ENCODE measurements around the gene TGFB1. TPM values are rescaled to one million over a fixed set of nuclear protein-coding genes. Genes with fewer than 3 reads are reported as not detected.
A peak's percentile ranks its signal among the peaks of the same experiment; 100 is the strongest.

The TGFB1 gene
- total RNA-seq, 1 experiment from 2014 or later: 30.1 TPM

- peaks cover 15 to 35% of the 10 kb centered on the region in 2 experiments for H3K4me1 Mint-ChIP-seq
- H2BK15ac ChIP-seq (ENCODE audit: low read depth, low read length): no peak overlapping the region
- H3K4me3 Mint-ChIP-seq: peak overlapping the region in 1 of 2 experiments; percentile 66; a peak in 3 of 5 replicates
- no peak overlapping the region for H2BK20ac ChIP-seq (ENCODE audit: low read depth, low read length, poor library complexity, severe bottlenecking)
- H3K79me1 ChIP-seq (ENCODE audit: insufficient read depth, low read depth, low read length, poor library complexity, severe bottlenecking): no peaks in the 10 kb centered on the region
- 100% methylated on average over 2 of the region's 47 CpGs for WGBS (ENCODE audit: extremely low coverage, insufficient read length, low lambda C conversion rate)
- TF ChIP-seq, protein P1, sequence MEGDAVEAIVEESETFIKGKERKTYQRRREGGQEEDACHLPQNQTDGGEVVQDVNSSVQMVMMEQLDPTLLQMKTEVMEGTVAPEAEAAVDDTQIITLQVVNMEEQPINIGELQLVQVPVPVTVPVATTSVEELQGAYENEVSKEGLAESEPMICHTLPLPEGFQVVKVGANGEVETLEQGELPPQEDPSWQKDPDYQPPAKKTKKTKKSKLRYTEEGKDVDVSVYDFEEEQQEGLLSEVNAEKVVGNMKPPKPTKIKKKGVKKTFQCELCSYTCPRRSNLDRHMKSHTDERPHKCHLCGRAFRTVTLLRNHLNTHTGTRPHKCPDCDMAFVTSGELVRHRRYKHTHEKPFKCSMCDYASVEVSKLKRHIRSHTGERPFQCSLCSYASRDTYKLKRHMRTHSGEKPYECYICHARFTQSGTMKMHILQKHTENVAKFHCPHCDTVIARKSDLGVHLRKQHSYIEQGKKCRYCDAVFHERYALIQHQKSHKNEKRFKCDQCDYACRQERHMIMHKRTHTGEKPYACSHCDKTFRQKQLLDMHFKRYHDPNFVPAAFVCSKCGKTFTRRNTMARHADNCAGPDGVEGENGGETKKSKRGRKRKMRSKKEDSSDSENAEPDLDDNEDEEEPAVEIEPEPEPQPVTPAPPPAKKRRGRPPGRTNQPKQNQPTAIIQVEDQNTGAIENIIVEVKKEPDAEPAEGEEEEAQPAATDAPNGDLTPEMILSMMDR (conservative IDR thresholded peaks at IDR 0.05): no peak
- no peaks in the 10 kb centered on the region for H3K9me3 Mint-ChIP-seq
- H3K27me3 ChIP-seq (ENCODE audit: insufficient read depth, low read length): no peaks in the 10 kb centered on the region
- peaks cover 5% of the 10 kb centered on the region; the same call in 1 of the 2 replicates for H3K4me1 ChIP-seq (ENCODE audit: insufficient read depth, low read length)
- no peak overlapping the region for H4K5ac ChIP-seq (ENCODE audit: insufficient read length, low read depth, low read length)
- no peak overlapping the region for H4K91ac ChIP-seq (ENCODE audit: insufficient read length, low read depth, low read length)
- H2AK5ac ChIP-seq (ENCODE audit: insufficient read length, low read length): no peak overlapping the region
- peak; percentile 57 for DNase-seq
- no peak overlapping the region for H3K18ac ChIP-seq (ENCODE audit: insufficient read length, low read depth, low read length)
- no peak overlapping the region for H3K4ac ChIP-seq (ENCODE audit: low read depth, low read length)
- H3K23ac ChIP-seq (ENCODE audit: insufficient read length, low read depth, low read length): no peak overlapping the region
- no peak overlapping the region for H3K9ac ChIP-seq (ENCODE audit: extremely low read depth, insufficient read length, low read length)
- H2BK5ac ChIP-seq (ENCODE audit: insufficient read length, low read length): no peak overlapping the region
- H3K23me2 ChIP-seq (ENCODE audit: insufficient read length, low read depth, low read length, poor library complexity, severe bottlenecking): no peaks in the 10 kb centered on the region
- H4K20me1 ChIP-seq (ENCODE audit: control insufficient read depth, insufficient read depth, insufficient read length): peaks cover 3% of the 10 kb centered on the region
- H3K79me2 ChIP-seq (ENCODE audit: insufficient read depth, low read length): no peaks in the 10 kb centered on the region
- H3K36me3 Mint-ChIP-seq (ENCODE audit: insufficient read depth in 1 of 3, low read depth in 3 of 3): peaks cover 0 to 33% (median 0%) of the 10 kb centered on the region in 3 experiments; a peak in 2 of 7 replicates
- H4K8ac ChIP-seq (replicated peaks; ENCODE audit: insufficient read length, low read depth, low read length): no peak overlapping the region
- H3K4me2 ChIP-seq (ENCODE audit: insufficient read depth, insufficient read length, low read length): peak overlapping the region; percentile 20
- H2AFZ ChIP-seq (ENCODE audit: low read length): no peak overlapping the region
- H2BK120ac ChIP-seq (ENCODE audit: low read depth, low read length, poor library complexity, severe bottlenecking): no peak overlapping the region
- no peaks in the 10 kb centered on the region for H3K27me3 Mint-ChIP-seq (ENCODE audit: low read depth)
- no peak overlapping the region for H3K56ac ChIP-seq (ENCODE audit: insufficient read length, low read depth, low read length)
- H3K9me3 ChIP-seq (ENCODE audit: control insufficient read depth, low read depth, low read length): no peaks in the 10 kb centered on the region
- no peak overlapping the region; a peak in 1 of 7 replicates for H3K27ac Mint-ChIP-seq
- H2BK12ac ChIP-seq (ENCODE audit: insufficient read length, low read depth, low read length): no peak overlapping the region
- H3K14ac ChIP-seq (ENCODE audit: insufficient read depth, low read length): no peak overlapping the region
- no peak overlapping the region for H3K27ac ChIP-seq (ENCODE audit: insufficient read length, low read depth, low read length)
- no peak overlapping the region for H3T11ph ChIP-seq (ENCODE audit: low read length)
Observed at GRCh38 chr19:41330946-41331678, 22.6 kb downstream of the TGFB1 start.

Measured in H9 (cell line).